ENCODE results near the gene MAGI1.

DNA sequence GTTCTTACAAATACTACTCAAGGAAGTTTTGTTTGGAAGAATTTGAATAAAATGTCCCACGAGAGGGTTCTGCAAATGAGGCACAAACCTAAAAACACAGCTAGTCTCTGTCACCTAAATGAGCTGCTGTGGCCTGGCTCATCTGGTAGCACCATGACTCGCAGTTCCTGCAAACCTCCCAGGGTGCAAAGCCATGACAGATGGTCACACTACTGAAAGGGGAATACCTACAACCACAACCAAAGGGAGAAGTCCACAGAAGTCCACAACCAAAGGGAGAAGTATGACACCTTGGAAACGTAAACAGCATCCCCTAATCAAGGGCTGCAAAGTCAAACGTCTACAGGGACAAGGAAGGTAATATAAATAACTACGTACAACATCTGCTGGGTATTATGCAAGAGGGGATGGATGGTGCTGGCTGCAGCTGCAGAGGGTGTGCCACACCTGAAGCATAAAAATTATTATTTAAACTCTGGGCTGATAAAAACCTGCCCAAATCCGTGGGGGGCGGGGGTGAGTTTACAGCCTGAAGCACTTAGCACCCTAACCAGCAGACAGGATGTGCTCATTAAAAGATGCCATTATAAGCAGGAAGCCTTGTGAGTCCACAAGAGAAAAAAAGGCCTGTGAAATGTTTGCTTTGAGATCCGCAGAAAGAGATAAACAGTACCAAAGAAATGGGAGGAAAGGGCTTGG lies 184.0 kb downstream of the MAGI1 start:
- TF ChIP-seq POLR2A (IDR thresholded peaks at IDR 0.05; ENCODE audit: low read depth, low read length): no peak
- TF ChIP-seq POLR2AphosphoS5 (IDR thresholded peaks at IDR 0.05; ENCODE audit: low read depth, low read length): no peak

Data from GM12892 (cell line).